GM12864 (cell line): ENCODE data around the gene ARRB1.
A peak's percentile ranks its signal among the peaks of the same experiment; 100 is the strongest.

Source experiments
- DNase-seq: peaks from one replicate; pipeline ENCODE4 v3.0.0-alpha.2; 2011; ENCODE audit warnings: low read depth
- H3K4me3 ChIP-seq: 2 replicates; pipeline ENCODE4 v1.5.1; 2011; ENCODE audit warnings: mild to moderate bottlenecking, low read depth, low read length, control low read depth
- TF ChIP-seq, protein P1 (sequence below): IDR thresholded peaks from 2 replicates; pipeline ENCODE4 v1.5.1; 2011; ENCODE audit warnings: low read depth, mild to moderate bottlenecking, moderate library complexity, low read length, control low read depth, inconsistent platforms; ENCODE audit errors: missing control alignments

ARRB1 gene

GRCh38 chr11:75389276-75389605 lies 37.8 kb upstream of the ARRB1 start:
- no peak for DNase-seq
- H3K4me3 ChIP-seq, result no peak overlapping the region
- TF ChIP-seq, protein P1, sequence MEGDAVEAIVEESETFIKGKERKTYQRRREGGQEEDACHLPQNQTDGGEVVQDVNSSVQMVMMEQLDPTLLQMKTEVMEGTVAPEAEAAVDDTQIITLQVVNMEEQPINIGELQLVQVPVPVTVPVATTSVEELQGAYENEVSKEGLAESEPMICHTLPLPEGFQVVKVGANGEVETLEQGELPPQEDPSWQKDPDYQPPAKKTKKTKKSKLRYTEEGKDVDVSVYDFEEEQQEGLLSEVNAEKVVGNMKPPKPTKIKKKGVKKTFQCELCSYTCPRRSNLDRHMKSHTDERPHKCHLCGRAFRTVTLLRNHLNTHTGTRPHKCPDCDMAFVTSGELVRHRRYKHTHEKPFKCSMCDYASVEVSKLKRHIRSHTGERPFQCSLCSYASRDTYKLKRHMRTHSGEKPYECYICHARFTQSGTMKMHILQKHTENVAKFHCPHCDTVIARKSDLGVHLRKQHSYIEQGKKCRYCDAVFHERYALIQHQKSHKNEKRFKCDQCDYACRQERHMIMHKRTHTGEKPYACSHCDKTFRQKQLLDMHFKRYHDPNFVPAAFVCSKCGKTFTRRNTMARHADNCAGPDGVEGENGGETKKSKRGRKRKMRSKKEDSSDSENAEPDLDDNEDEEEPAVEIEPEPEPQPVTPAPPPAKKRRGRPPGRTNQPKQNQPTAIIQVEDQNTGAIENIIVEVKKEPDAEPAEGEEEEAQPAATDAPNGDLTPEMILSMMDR, result no peak

- no peak overlapping the region for H3K4me3 ChIP-seq
- TF ChIP-seq, protein P1, result peak; percentile 75
- peak; percentile 33 for DNase-seq
Measured at GRCh38 chr11:75388386-75389275, 37.2 kb upstream of the ARRB1 start.

GRCh38 chr11:75387736-75388294 lies 36.4 kb upstream of the ARRB1 start:
- TF ChIP-seq, protein P1, result no peak
- DNase-seq, result no peak
- no peak overlapping the region for H3K4me3 ChIP-seq

DNA sequence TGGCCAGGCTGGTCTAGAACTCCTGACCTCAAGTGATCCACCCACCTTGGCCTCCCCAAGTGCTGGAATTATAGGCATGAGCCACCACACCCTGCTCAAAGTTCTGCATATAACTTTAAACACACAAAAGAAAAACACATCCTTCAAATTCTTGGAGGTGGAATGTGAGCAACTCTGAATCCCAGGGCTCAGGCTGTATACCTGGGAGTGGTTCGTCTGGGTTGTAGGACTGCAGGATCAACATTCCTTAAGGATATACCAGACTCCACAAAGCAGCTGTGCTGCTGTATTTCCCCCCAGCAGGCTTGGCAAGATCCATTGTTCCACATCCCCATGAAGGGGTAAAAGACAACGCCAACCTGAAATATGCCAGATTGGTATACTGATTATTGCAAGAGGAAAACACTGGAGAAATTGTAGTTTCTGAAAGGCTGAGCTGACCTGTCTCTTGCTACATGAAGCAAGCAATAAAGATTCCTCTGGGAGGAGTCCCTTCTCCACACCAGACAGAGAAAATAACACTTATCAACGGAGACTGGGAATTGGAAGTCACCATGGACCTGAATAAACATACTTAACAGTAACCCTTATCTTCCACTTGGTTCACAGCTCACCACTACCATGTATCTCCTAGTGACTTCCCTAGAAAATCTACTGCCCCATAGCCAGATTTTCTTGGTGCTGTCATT lies 35.6 kb upstream of the ARRB1 start:
- TF ChIP-seq, protein P1, result no peak

GRCh38 chr11:75384438-75385080 lies 33.1 kb upstream of the ARRB1 start:
- TF ChIP-seq, protein P1, result peak; percentile 97
- no peak for DNase-seq
- no peak overlapping the region for H3K4me3 ChIP-seq

More for the DNA sequence above, 35.6 kb upstream of the ARRB1 start:
- no peak overlapping the region for H3K4me3 ChIP-seq
- DNase-seq, result no peak

GRCh38 chr11:75383246-75383645 lies 31.8 kb upstream of the ARRB1 start:
- no peak overlapping the region for H3K4me3 ChIP-seq
- DNase-seq, result no peak
- TF ChIP-seq, protein P1, result no peak
